Astrocyte (in vitro differentiated cells and primary cell): ENCODE results near the gene CPN2. TPM values are rescaled to one million over a fixed set of nuclear protein-coding genes. Genes with fewer than 3 reads are reported as not detected.

ENCODE experiments used
- DNase-seq: peaks from one replicate; pipeline ENCODE4 v3.0.0-alpha.2; 2010; ENCODE audit warnings: low read depth
- FAIRE-seq: peaks from 2 replicates; lab custom pipeline; 2011; peaks lifted over from hg19 to GRCh38; lab: Jason Lieb, UNC
- H2AFZ ChIP-seq: 2 replicates; pipeline ENCODE4 v1.6.0; 2012; ENCODE audit warnings: low read depth, low read length, inconsistent platforms
- H3K27ac ChIP-seq: 2 replicates; pipeline ENCODE4 v1.5.1; 2011; ENCODE audit warnings: low read depth, low read length, inconsistent platforms
- H3K27me3 ChIP-seq: 2 replicates; pipeline ENCODE4 v1.6.0; 2011; ENCODE audit warnings: low read length, inconsistent platforms; ENCODE audit not compliant: insufficient read depth
- H3K36me3 ChIP-seq: 2 replicates; pipeline ENCODE4 v1.5.1; 2011; ENCODE audit warnings: low read length, inconsistent platforms; ENCODE audit not compliant: insufficient read depth
- H3K4me1 ChIP-seq: 2 replicates; pipeline ENCODE4 v1.5.1; 2011; ENCODE audit warnings: low read length, inconsistent platforms; ENCODE audit not compliant: insufficient read depth
- H3K4me2 ChIP-seq: 2 replicates; pipeline ENCODE4 v1.6.0; 2012; ENCODE audit warnings: low read length, inconsistent platforms
- H3K4me3 ChIP-seq: 2 replicates; pipeline ENCODE4 v1.5.1; 2011; ENCODE audit warnings: low read depth, mild to moderate bottlenecking, low read length, inconsistent platforms; ENCODE audit not compliant: insufficient read depth
- H3K79me2 ChIP-seq: 2 replicates; pipeline ENCODE4 v1.6.0; 2012; ENCODE audit warnings: mild to moderate bottlenecking, low read length, inconsistent platforms; ENCODE audit not compliant: insufficient read depth
- H3K9ac ChIP-seq: 2 replicates; pipeline ENCODE4 v1.6.0; 2012; ENCODE audit warnings: mild to moderate bottlenecking, low read length, inconsistent platforms
- H3K9me3 ChIP-seq: 2 replicates; pipeline ENCODE4 v1.5.1; 2012; ENCODE audit warnings: low read depth, mild to moderate bottlenecking, low read length, inconsistent platforms; ENCODE audit not compliant: insufficient read depth
- H4K20me1 ChIP-seq: 2 replicates; pipeline ENCODE4 v1.6.0; 2012; ENCODE audit warnings: low read length, inconsistent platforms; ENCODE audit not compliant: insufficient read depth
- H3K27ac Mint-ChIP-seq: one replicate; pipeline ENCODE4 v1.8.0; 2021; ENCODE audit warnings: mild to moderate bottlenecking, mixed read lengths; ENCODE audit not compliant: unreplicated experiment
- H3K27me3 Mint-ChIP-seq: one replicate; pipeline ENCODE4 v1.8.0; 2021; ENCODE audit warnings: low read depth, mixed read lengths; ENCODE audit not compliant: unreplicated experiment
- H3K36me3 Mint-ChIP-seq: one replicate; pipeline ENCODE4 v1.8.0; 2021; ENCODE audit warnings: low read depth, mixed read lengths; ENCODE audit not compliant: unreplicated experiment
- H3K4me1 Mint-ChIP-seq: one replicate; pipeline ENCODE4 v1.8.0; 2021; ENCODE audit warnings: low read depth, mixed read lengths; ENCODE audit not compliant: unreplicated experiment
- H3K4me3 Mint-ChIP-seq: one replicate; pipeline ENCODE4 v1.8.0; 2021; ENCODE audit warnings: mild to moderate bottlenecking, moderate library complexity, mixed read lengths; ENCODE audit not compliant: unreplicated experiment
- H3K9me3 Mint-ChIP-seq: one replicate; pipeline ENCODE4 v1.8.0; 2021; ENCODE audit warnings: mild to moderate bottlenecking, mixed read lengths; ENCODE audit not compliant: unreplicated experiment
- EZH2 ChIP-seq: IDR thresholded peaks from 2 replicates; pipeline ENCODE4 v1.6.1; 2012; ENCODE audit warnings: mild to moderate bottlenecking, low read length, inconsistent platforms; ENCODE audit not compliant: insufficient read depth
- total RNA-seq: library from RNA; stranded (reverse); gene quantifications from 2 replicates; pipeline ENCODE4 v1.2.1, GENCODE V29; 2021
- TF ChIP-seq, protein P1 (sequence below): IDR thresholded peaks from 2 replicates; pipeline ENCODE4 v1.5.1; 2011; ENCODE audit warnings: low read depth, mild to moderate bottlenecking, inconsistent platforms, low read length, moderate library complexity; ENCODE audit not compliant: insufficient read depth

The CPN2 gene
- total RNA-seq, 1 donor from 2014 or later: not detected

DNA sequence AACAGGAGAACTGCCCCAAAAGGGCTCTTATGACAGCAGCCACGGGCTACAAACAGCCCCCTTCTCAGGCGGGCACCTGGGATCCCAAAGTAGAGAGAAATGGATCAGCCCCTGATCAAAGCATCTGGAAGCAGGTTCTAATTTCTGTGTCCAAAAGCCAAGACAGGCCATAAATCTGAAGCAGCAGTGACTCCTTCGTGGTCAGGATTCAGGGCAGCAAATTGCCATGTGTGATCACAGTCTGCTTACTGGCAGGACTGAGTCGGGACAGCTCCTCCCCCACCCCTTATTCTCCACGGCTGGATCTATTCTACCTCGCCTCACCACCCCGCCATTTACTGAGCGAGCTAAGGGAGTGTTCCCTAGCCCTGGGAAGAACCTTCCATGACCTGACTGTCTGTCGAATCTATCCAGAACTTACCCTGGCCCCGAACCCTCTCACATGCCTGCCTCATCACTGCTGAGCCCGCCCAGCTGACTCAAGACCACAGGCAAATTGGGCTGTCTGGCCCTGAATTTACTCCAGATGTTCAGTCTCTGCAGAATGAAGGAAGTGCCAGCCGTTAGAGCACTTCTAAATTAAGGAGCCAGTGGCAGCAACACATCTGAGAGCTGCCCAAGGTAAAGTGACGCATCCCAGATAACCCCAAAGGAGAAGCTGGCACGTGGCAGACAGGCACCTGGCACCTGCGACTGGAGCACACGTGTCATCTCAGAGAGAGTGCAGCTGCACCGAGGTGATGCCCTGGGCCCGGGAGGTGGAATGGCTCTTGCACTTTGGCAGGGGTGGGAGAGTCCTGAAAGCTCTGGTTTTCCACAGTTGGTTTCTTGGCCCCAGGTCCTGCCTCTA is 17.1 kb upstream of the CPN2 start:
- FAIRE-seq (no peak), DNase-seq (peak; percentile 49)
- Histone ChIP-seq H3K4me3 (no peak overlapping the region), H3K27me3 (peaks cover 6% of the 10 kb centered on the region), H3K4me2 (no peak overlapping the region), H3K27ac (no peak overlapping the region), H2AFZ (no peak overlapping the region), H3K79me2 (no peaks in the 10 kb centered on the region), H3K36me3 (no peaks in the 10 kb centered on the region), H3K9ac (no peak overlapping the region), H3K4me1 (peaks cover 39% of the 10 kb centered on the region), H3K9me3 (no peaks in the 10 kb centered on the region), H4K20me1 (no peaks in the 10 kb centered on the region)
- Mint-ChIP-seq H3K9me3 (no peaks in the 10 kb centered on the region), H3K4me1 (peaks cover 41% of the 10 kb centered on the region), H3K27ac (peak overlapping the region; percentile 59), H3K27me3 (peaks cover 19% of the 10 kb centered on the region), H3K4me3 (no peak overlapping the region), H3K36me3 (no peaks in the 10 kb centered on the region)
- TF ChIP-seq EZH2: no peak
- TF ChIP-seq, protein P1, sequence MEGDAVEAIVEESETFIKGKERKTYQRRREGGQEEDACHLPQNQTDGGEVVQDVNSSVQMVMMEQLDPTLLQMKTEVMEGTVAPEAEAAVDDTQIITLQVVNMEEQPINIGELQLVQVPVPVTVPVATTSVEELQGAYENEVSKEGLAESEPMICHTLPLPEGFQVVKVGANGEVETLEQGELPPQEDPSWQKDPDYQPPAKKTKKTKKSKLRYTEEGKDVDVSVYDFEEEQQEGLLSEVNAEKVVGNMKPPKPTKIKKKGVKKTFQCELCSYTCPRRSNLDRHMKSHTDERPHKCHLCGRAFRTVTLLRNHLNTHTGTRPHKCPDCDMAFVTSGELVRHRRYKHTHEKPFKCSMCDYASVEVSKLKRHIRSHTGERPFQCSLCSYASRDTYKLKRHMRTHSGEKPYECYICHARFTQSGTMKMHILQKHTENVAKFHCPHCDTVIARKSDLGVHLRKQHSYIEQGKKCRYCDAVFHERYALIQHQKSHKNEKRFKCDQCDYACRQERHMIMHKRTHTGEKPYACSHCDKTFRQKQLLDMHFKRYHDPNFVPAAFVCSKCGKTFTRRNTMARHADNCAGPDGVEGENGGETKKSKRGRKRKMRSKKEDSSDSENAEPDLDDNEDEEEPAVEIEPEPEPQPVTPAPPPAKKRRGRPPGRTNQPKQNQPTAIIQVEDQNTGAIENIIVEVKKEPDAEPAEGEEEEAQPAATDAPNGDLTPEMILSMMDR: no peak

DNA sequence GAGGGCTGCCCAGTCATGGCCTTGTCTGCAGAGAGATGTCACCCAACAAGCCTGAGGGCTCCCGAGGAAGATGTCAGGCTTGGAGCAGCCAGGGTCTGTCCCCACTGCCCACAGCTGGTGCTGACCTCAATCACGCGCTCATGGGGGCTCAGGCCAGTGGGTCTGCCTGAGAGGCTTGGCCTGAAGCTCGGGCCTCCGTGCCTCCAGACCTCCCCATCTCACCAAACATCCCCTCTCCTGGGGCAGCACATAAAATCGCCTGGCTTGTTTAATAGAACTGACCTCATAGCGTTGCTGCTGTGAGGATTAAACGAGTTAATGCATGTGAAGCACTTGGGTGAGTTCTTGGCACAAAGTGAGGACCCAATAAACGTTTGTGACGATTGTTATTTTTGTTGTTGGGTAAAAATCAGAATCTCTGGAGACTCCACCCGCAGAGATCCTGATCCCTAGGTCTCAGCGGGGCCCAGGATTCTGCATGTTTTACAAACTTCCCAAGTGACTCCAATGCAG is 14.9 kb upstream of the CPN2 start:
- Histone ChIP-seq H4K20me1 (no peaks in the 10 kb centered on the region), H3K36me3 (no peaks in the 10 kb centered on the region), H2AFZ (no peak overlapping the region), H3K4me2 (no peak overlapping the region), H3K79me2 (no peaks in the 10 kb centered on the region), H3K27me3 (peaks cover 6% of the 10 kb centered on the region), H3K9me3 (no peaks in the 10 kb centered on the region), H3K9ac (no peak overlapping the region), H3K4me1 (peaks cover 39% of the 10 kb centered on the region), H3K4me3 (no peak overlapping the region), H3K27ac (no peak overlapping the region)
- peaks cover 41% of the 10 kb centered on the region for H3K4me1 Mint-ChIP-seq
- H3K27ac Mint-ChIP-seq: no peak overlapping the region
- H3K27me3 Mint-ChIP-seq: peaks cover 27% of the 10 kb centered on the region
- FAIRE-seq (no peak), DNase-seq (no peak)
- TF ChIP-seq, protein P1: no peak
- no peak for TF ChIP-seq EZH2
- no peak overlapping the region for H3K4me3 Mint-ChIP-seq
- no peaks in the 10 kb centered on the region for H3K36me3 Mint-ChIP-seq
- peaks cover 3% of the 10 kb centered on the region for H3K9me3 Mint-ChIP-seq

DNA sequence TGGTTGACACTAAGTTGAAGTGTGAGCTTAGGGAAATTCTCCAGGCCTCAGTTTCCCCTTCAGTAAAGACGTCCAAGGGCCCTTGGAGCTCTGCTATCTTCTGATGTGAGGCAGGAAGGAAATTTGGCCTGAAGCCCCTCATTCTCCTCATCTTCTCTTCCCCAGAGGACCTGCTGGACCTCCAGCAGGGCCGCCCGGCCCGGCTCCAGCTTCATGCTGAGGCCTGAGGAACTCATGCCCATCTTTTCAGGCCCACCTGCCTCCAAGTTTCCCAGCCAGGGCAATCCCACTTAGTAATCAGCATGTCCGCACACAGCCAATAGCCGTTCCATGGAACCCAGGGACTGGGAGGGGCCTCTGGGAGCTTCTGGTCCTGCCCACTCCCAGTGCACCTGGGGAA is 14.4 kb upstream of the CPN2 start:
- Mint-ChIP-seq H3K27me3 (peaks cover 28% of the 10 kb centered on the region), H3K27ac (peak overlapping the region; percentile 53), H3K9me3 (peaks cover 3% of the 10 kb centered on the region), H3K4me3 (no peak overlapping the region), H3K36me3 (no peaks in the 10 kb centered on the region), H3K4me1 (peaks cover 36% of the 10 kb centered on the region)
- Histone ChIP-seq H3K9ac (no peak overlapping the region), H3K27ac (peak overlapping the region; percentile 0), H3K9me3 (no peaks in the 10 kb centered on the region), H3K4me1 (peaks cover 37% of the 10 kb centered on the region), H3K27me3 (peaks cover 6% of the 10 kb centered on the region), H3K79me2 (no peaks in the 10 kb centered on the region), H3K4me2 (peak overlapping the region; percentile 64), H3K36me3 (no peaks in the 10 kb centered on the region), H2AFZ (no peak overlapping the region), H4K20me1 (no peaks in the 10 kb centered on the region), H3K4me3 (no peak overlapping the region)
- no peak for FAIRE-seq
- no peak for TF ChIP-seq EZH2
- TF ChIP-seq, protein P1: no peak
- no peak for DNase-seq
